BLaER1 (cell line): Measurements from ENCODE around the gene PRDM1.

ENCODE experiments used
- H3K27ac ChIP-seq: shearing (Covaris generic); formaldehyde crosslinking; 2 replicates; pipeline ENCODE4 v1.8.1; 2022
- H3K27me3 ChIP-seq: shearing (Covaris generic); formaldehyde crosslinking; 2 replicates; pipeline ENCODE4 v1.8.1; 2022
- H3K36me3 ChIP-seq: shearing (Covaris generic); formaldehyde crosslinking; 2 replicates; pipeline ENCODE4 v1.8.1; 2022
- H3K4me1 ChIP-seq: shearing (Covaris generic); formaldehyde crosslinking; 2 replicates; pipeline ENCODE4 v1.8.1; 2022
- H3K4me2 ChIP-seq: shearing (Covaris generic); formaldehyde crosslinking; 2 replicates; pipeline ENCODE4 v1.8.1; 2022
- H3K4me3 ChIP-seq: shearing (Covaris generic); formaldehyde crosslinking; 2 replicates; pipeline ENCODE4 v1.8.1; 2022
- H3K9ac ChIP-seq: shearing (Covaris generic); formaldehyde crosslinking; 2 replicates; pipeline ENCODE4 v1.8.1; 2022
- H3K9me3 ChIP-seq: shearing (Covaris generic); formaldehyde crosslinking; 2 replicates; pipeline ENCODE4 v1.8.1; 2022
- H4K20me1 ChIP-seq: shearing (Covaris generic); formaldehyde crosslinking; 2 replicates; pipeline ENCODE4 v1.8.1; 2022
- Cebpa-rat ChIP-seq: shearing (Covaris generic); IDR thresholded peaks from 2 replicates; pipeline ENCODE4 v1.8.1; 2022

PRDM1 gene

GRCh38 chr6:106122306-106122918 is 36.3 kb downstream of the PRDM1 start:
- Histone ChIP-seq H3K4me3 (no peak overlapping the region), H3K27me3 (no peaks in the 10 kb centered on the region), H4K20me1 (no peaks in the 10 kb centered on the region), H3K4me2 (peak overlapping the region; percentile 84; the same call in 1 of the 2 replicates), H3K27ac (no peak overlapping the region), H3K9ac (no peak overlapping the region), H3K4me1 (peaks cover 65% of the 10 kb centered on the region), H3K9me3 (no peaks in the 10 kb centered on the region), H3K36me3 (no peaks in the 10 kb centered on the region)
- no peak for TF ChIP-seq Cebpa-rat

DNA sequence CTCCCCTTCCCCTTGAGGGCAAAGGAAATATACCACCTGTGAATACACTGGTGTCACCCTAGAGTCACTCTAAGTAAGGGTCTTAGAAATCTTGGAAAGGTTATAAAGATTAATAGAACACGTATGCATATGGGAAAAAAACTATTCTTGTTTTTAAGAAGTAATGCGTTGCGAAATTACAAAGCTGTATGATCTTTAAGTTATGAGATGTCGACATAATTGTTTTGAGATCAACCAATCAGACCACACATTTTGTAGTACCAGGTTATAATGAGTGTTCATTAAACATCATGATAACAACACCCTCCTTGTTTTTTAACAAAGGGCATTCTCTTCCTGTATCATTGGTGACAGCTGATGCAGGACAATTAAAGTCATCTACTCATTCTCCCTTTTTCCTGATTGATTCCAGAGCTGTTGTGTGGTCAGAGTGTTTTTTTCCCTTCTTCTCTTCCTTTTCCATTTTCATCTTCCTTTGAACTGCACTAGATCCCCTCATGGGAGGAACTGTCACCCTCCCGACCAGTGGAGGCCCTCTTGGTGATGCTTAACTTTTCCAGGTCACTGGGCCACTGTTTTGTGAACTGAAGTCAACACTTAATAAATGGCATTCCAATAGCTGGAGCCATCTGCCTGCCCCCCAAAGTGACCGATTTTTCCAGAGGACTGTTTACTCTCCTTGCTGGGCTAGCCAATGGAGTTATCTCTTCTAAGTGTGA is 37.0 kb downstream of the PRDM1 start:
- Histone ChIP-seq H3K36me3 (no peaks in the 10 kb centered on the region), H3K27ac (no peak overlapping the region), H3K4me3 (no peak overlapping the region), H4K20me1 (no peaks in the 10 kb centered on the region), H3K9me3 (no peaks in the 10 kb centered on the region), H3K9ac (no peak overlapping the region), H3K4me1 (peaks cover 58% of the 10 kb centered on the region), H3K27me3 (no peaks in the 10 kb centered on the region), H3K4me2 (peak overlapping the region; percentile 84)
- TF ChIP-seq Cebpa-rat, result no peak; the same call in 1 of the 2 replicates

DNA sequence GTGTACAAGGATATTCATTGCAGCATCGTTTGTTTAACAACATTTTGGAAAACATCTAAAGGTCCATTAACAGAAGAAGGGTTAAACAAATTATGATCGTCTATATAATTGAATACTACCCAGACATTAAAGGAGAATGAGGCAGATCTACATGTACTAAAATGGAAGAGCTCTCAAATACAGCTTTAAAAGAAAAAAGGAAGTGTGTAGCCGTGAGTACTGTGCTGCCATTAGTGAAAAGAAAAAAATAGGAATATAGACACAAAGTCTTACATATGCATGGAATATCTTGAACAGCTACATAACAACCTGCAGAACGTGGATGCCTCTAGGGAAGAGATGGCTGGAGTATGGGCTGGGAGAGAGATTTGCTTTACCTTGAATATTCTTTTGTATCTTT is 37.9 kb downstream of the PRDM1 start:
- peaks cover 51% of the 10 kb centered on the region for H3K4me1 ChIP-seq
- no peak overlapping the region for H3K9ac ChIP-seq
- H3K36me3 ChIP-seq, result no peaks in the 10 kb centered on the region
- H4K20me1 ChIP-seq, result no peaks in the 10 kb centered on the region
- TF ChIP-seq Cebpa-rat, result no peak
- H3K27me3 ChIP-seq, result no peaks in the 10 kb centered on the region
- H3K9me3 ChIP-seq, result no peaks in the 10 kb centered on the region
- H3K4me3 ChIP-seq, result 0 out of 2 replicates have a peak overlapping the region, but pooled peaks have one; percentile 22
- H3K4me2 ChIP-seq, result peak overlapping the region; percentile 84
- H3K27ac ChIP-seq, result peak overlapping the region; percentile 61

DNA sequence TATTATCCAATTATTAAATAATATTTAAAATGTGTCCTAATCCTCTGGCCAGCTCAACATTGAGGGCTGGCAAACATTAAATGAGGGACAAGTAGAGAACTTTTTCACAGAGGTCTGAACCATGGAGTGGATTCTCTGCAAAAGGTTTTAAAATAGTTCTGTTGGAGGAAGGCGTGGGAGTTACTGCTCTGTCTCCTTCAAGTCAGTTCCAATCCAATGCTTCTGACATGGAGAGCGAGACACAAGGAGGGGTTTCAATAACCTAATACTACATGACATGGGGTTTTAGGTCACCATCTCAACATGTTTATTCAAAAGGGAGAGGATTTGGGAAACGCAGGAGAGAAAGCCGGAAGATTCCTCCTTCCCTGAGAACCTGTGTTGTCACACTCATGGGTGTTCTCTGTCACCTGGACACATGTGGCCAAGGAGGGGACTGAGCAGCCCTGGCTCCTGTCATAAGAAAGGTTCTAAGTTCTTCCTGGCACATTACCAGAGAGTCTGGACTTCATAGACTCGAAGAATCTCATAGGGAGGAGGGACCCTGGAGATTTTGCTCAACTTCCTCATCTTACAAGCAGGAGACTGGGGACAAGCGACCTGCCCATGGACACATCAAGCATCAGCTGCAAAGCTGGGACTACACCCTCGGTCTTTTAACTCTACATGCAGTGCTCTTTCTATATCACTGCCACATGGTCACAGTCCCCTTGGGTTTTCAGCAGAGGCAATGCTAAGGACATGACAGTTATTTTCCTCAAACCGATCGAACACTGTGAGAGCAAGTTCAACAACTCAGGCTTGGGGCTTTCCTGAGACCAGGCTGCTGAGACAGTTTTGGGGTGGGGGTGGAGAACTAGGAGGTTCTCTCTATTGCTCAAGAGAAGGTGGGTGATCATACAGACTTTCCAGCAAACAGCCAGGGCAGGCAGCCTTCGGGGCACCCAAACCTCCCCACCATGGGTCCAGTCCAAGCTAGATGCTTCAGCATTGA is 38.6 kb downstream of the PRDM1 start:
- TF ChIP-seq Cebpa-rat, result no peak
- Histone ChIP-seq H3K4me3 (peak overlapping the region; percentile 22; the same call in 1 of the 2 replicates), H3K36me3 (no peaks in the 10 kb centered on the region), H3K9me3 (no peaks in the 10 kb centered on the region), H3K27me3 (no peaks in the 10 kb centered on the region), H3K4me1 (peaks cover 54% of the 10 kb centered on the region), H3K4me2 (peak overlapping the region; percentile 84), H4K20me1 (no peaks in the 10 kb centered on the region), H3K9ac (peak overlapping the region; percentile 47; the same call in 1 of the 2 replicates), H3K27ac (peak overlapping the region; percentile 61)

GRCh38 chr6:106125925-106126435 is 39.8 kb downstream of the PRDM1 start:
- TF ChIP-seq Cebpa-rat, result no peak
- Histone ChIP-seq H3K4me2 (peak overlapping the region; percentile 84), H3K9ac (no peak overlapping the region), H4K20me1 (no peaks in the 10 kb centered on the region), H3K27me3 (no peaks in the 10 kb centered on the region), H3K4me1 (peaks cover 47% of the 10 kb centered on the region), H3K9me3 (no peaks in the 10 kb centered on the region), H3K36me3 (no peaks in the 10 kb centered on the region), H3K27ac (no peak overlapping the region), H3K4me3 (no peak overlapping the region)

DNA sequence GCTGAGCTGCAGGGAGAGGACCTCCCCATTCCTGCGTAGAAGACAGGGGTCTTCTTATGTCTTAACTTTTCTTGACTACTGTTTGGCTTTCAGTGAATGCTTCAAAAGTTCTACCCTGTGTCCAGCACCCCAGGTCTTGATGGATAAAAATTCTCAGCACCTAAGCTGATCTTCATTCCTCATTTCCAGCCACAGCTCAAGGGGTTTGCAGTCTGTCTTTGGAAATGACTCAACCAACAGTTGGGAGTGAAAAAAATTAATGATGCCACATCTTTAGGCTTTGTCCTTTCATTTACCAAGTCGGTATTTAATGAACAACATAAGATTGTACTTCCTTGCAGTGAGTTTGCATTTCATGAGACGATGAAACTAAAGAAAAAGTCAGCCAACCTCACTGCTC is 40.3 kb downstream of the PRDM1 start:
- H3K9ac ChIP-seq, result no peak overlapping the region
- no peaks in the 10 kb centered on the region for H3K9me3 ChIP-seq
- no peak overlapping the region for H3K4me2 ChIP-seq
- H3K36me3 ChIP-seq, result no peaks in the 10 kb centered on the region
- no peaks in the 10 kb centered on the region for H4K20me1 ChIP-seq
- H3K4me3 ChIP-seq, result no peak overlapping the region
- TF ChIP-seq Cebpa-rat, result no peak
- no peaks in the 10 kb centered on the region for H3K27me3 ChIP-seq
- no peak overlapping the region for H3K27ac ChIP-seq
- peaks cover 47% of the 10 kb centered on the region for H3K4me1 ChIP-seq

DNA sequence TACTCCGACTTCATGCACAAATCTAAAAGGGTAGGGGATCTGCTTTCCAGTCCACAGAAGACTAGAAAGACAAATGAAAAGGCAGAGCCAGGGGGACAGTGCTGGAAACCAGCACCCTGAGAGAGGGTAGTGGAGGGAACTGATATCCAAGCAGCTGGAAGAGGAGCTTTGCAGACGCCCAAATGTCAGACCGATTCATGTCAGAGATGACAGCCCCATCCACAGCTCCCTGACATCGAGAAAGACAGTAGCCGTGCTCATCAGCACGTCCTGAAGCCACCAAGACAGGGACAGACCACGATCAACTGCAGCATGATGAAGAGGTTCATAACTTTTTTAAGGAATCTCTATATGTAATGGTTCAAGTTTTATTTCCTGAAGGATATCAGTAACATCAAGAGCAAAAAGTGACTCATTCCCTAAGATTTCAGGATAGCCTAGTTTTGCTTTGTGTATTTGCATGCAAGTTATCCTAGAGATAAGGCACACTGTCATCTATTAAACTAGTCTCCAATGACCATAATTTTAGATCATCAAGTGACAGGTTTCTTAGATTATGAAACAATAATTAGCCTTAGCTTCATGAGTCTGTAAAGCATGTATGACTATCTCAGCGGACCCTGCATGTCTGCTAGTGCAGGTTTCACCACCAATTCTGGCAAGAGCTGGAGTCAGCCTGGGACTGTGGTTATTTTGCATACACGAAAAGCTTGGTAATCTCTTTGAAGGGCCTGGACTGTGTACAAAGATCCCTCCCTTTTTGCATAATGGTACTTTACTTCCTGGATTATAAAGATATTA is 43.0 kb downstream of the PRDM1 start:
- peaks cover 27% of the 10 kb centered on the region for H3K4me1 ChIP-seq
- TF ChIP-seq Cebpa-rat, result no peak
- H3K9ac ChIP-seq, result no peak overlapping the region
- H3K36me3 ChIP-seq, result no peaks in the 10 kb centered on the region
- H4K20me1 ChIP-seq, result no peaks in the 10 kb centered on the region
- H3K4me3 ChIP-seq, result no peak overlapping the region
- H3K27me3 ChIP-seq, result no peaks in the 10 kb centered on the region
- H3K4me2 ChIP-seq, result no peak overlapping the region
- no peak overlapping the region for H3K27ac ChIP-seq
- no peaks in the 10 kb centered on the region for H3K9me3 ChIP-seq

- H3K4me3 ChIP-seq, result no peak overlapping the region
- peaks cover 5% of the 10 kb centered on the region; the same call in 1 of the 2 replicates for H3K4me1 ChIP-seq
- H3K27me3 ChIP-seq, result no peaks in the 10 kb centered on the region
- no peak overlapping the region for H3K27ac ChIP-seq
- no peak overlapping the region for H3K4me2 ChIP-seq
- H4K20me1 ChIP-seq, result no peaks in the 10 kb centered on the region
- TF ChIP-seq Cebpa-rat, result no peak
- no peak overlapping the region for H3K9ac ChIP-seq
- no peaks in the 10 kb centered on the region for H3K9me3 ChIP-seq
- H3K36me3 ChIP-seq, result no peaks in the 10 kb centered on the region
Measured at GRCh38 chr6:106132153-106132698, 46.1 kb downstream of the PRDM1 start.

DNA sequence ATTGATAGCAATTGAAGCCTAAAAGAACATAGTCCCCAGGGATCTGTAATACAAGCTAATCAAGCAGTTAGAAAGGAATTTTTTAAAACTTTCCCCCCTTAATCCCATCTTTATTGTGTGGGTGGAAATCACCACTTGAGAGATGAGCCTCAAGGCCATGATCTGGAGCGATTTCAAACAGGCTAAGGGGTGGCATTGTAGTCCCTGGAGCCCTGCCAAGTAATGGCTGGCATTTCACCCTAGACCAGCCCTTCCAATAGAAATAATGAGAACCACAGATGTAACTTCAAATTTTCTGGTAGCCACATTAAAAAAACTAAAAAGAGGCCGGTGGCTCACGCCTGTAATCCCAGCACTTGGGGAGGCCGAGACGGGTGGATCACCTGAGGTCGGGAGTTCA is 46.9 kb downstream of the PRDM1 start:
- TF ChIP-seq Cebpa-rat, result no peak
- H3K27me3 ChIP-seq, result no peaks in the 10 kb centered on the region
- H4K20me1 ChIP-seq, result no peaks in the 10 kb centered on the region
- H3K9me3 ChIP-seq, result no peaks in the 10 kb centered on the region
- no peak overlapping the region for H3K4me3 ChIP-seq
- H3K4me1 ChIP-seq, result peaks cover 11% of the 10 kb centered on the region; the same call in 1 of the 2 replicates
- no peaks in the 10 kb centered on the region for H3K36me3 ChIP-seq
- H3K9ac ChIP-seq, result no peak overlapping the region
- H3K4me2 ChIP-seq, result no peak overlapping the region
- H3K27ac ChIP-seq, result no peak overlapping the region
